GM03348 (cell line): Measurements from ENCODE around the gene CMBL.
A peak's percentile ranks its signal among the peaks of the same experiment; 100 is the strongest.
"Not testable (repeated sequence)": the region's sequence is repeated elsewhere in the genome, so short reads cannot be mapped to it uniquely, and the experiment has no call there.

Source experiments
- DNase-seq: peaks from one replicate; pipeline ENCODE4 v3.0.0; 2012; ENCODE audit warnings: low spot score

CMBL gene

GRCh38 chr5:10333154-10334006 lies 25.7 kb upstream of the CMBL start:
- DNase-seq = peak; percentile 65

- no peak for DNase-seq
Observed at GRCh38 chr5:10332301-10332700, 24.6 kb upstream of the CMBL start.

GRCh38 chr5:10331341-10331796 lies 23.7 kb upstream of the CMBL start:
- DNase-seq = no peak

GRCh38 chr5:10330511-10331230 lies 23.0 kb upstream of the CMBL start:
- DNase-seq = no peak

GRCh38 chr5:10329820-10330481 lies 22.2 kb upstream of the CMBL start:
- peak; percentile 68 for DNase-seq

GRCh38 chr5:10329446-10329819 lies 21.7 kb upstream of the CMBL start:
- DNase-seq = no peak

GRCh38 chr5:10328323-10328722 lies 20.6 kb upstream of the CMBL start:
- DNase-seq = no peak

- DNase-seq = no peak
Observed at GRCh38 chr5:10324518-10325370, 17.0 kb upstream of the CMBL start.

GRCh38 chr5:10323588-10324488 lies 16.1 kb upstream of the CMBL start:
- peak; percentile 57 for DNase-seq

GRCh38 chr5:10321882-10322281 lies 14.2 kb upstream of the CMBL start:
- DNase-seq = no peak

GRCh38 chr5:10320793-10321192 lies 13.1 kb upstream of the CMBL start:
- no peak for DNase-seq

- DNase-seq = no peak
Observed at GRCh38 chr5:10319202-10319851, 11.6 kb upstream of the CMBL start.

- no peak for DNase-seq
Observed at GRCh38 chr5:10317825-10318682, 10.4 kb upstream of the CMBL start.

GRCh38 chr5:10315824-10316509 lies 8.3 kb upstream of the CMBL start:
- no peak for DNase-seq

GRCh38 chr5:10315201-10315600 lies 7.5 kb upstream of the CMBL start:
- DNase-seq = no peak

- no peak for DNase-seq
Observed at GRCh38 chr5:10311595-10312425, 4.1 kb upstream of the CMBL start.

GRCh38 chr5:10310835-10311570 lies 3.3 kb upstream of the CMBL start:
- DNase-seq = not testable (repeated sequence)
